ENCODE results near the gene BARX1.

Gene BARX1

DNA sequence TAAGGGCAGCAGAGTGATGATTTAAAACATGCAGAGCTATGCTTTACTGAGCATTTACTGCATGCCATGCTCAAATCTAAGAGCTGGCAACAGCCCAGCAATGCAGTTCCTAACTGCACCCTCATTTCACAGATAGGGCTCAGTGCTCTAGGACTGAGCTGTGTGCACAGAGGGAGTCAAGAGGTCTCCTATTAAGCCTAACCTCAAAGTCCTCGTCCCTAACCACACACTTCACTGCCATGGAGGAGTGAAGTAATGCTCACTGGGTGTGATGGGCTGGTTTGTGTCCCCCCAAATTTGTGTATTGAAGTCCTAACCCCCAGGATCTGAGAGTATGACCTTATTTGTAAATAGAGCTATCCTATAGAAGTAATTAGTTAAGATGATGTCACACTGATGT is 25.9 kb downstream of the BARX1 start:
- FAIRE-seq (no peak), DNase-seq (ENCODE audit: extremely low spot score, insufficient read length, low read depth) (no peak)

DNA sequence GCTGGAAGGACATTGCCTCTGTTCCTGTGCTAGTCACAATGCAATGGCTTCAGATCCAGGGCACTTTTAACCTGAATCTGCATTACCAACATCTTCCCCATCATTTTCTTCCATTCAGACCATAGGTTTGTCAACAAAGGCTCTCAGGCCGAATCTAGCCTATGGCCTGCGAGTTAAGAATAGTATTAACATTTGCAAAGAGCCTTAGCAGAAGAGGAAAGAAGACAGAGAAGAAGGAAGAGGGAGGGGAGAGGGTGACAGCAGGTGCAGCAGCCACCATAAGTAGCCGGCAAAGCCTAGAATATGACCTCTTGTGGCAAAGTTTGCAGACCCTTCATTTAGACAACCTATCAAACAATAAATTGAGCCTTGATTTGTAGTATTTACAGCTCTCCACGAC is 32.6 kb downstream of the BARX1 start:
- no peak for DNase-seq (ENCODE audit: extremely low spot score, insufficient read length, low read depth)
- FAIRE-seq = no peak

DNA sequence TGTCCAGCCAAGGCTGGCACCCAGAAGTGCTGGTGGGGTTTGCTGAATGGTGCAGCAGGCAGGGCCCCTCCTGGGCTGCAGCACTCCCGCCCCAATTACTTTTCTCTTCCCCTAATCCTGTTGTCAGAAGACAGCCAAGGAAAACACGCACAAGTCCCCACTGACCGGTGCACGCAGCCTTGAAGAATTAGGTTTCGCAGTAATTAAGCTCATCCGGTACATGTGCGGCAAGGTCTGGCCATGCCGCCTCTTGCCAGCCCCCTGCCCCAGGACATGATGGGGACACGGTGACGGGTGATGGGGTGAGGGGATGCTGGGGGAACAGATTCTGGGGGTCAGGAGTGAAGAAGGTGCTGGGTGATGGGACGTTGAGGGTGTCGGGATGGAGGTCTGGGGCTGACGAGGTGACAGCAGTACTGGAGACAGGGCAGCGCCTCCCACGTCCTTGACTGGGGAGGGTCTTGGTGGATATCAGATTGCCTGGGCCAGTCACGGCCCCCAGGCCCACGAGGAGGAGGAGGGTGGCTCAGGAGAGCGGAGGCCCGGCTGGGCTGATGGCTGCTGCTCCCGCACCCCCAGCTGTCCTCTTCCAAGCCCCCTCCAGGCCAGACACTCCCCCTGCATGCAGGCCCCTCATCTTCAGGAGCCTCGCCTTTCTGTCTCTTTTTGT is 34.9 kb downstream of the BARX1 start:
- FAIRE-seq = no peak
- DNase-seq (ENCODE audit: extremely low spot score, insufficient read length, low read depth) = no peak

DNA sequence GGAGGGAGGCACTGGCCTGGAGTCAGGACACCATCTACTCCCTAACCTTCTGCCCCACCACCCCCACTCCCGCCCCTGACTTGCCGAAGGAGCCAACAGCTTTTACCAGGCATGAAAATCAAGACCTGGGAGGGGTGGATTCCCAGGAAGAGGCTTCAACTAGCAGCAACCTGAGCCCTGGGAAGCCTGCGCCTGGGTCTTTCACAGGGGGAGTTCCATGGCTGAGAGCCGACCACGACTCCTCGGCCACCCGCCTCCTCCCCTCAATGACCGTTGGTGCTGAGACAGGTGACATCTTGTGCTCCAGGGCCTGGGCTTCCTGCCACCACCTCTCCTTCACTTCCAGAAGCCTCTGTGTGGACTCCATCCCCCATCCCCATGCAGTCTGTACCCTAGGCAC is 37.1 kb downstream of the BARX1 start:
- no peak for DNase-seq (ENCODE audit: extremely low spot score, insufficient read length, low read depth)
- no peak for FAIRE-seq

DNA sequence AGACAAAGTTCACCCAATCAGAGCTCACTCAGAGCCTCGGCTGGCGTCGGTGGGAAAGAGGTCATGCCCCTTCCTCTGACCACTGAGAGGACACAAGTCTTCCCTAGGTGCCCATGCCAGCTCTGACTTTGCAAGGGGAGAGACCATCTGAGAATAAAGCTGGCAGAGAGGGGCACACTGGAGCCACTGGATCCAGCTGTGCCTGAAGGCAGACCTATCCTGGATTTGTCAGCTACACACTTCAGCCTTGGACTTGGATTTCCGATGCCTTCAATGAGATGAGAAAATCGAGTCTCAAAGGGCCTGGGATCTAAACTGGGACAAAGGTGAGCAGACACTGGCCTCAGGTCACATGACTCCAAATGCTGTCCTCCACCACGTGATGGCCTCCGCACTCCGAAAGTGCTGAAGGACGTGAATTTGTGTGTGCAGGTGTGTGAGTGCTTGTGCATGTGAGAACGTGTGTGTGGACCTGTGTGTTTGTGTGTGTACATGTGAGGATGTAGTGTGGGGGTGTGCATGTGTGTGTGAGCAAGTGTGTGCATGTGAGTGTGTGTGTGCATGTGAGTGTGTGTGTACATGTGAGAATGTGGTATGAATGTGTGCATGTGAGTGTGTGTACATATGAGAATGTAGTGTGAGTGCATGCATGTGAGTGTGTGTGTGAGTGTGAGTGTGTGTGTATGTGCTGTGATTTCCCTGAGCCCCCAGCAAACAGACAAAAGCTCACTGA is 37.9 kb downstream of the BARX1 start:
- no peak for FAIRE-seq
- no peak for DNase-seq (ENCODE audit: extremely low spot score, insufficient read length, low read depth)

DNA sequence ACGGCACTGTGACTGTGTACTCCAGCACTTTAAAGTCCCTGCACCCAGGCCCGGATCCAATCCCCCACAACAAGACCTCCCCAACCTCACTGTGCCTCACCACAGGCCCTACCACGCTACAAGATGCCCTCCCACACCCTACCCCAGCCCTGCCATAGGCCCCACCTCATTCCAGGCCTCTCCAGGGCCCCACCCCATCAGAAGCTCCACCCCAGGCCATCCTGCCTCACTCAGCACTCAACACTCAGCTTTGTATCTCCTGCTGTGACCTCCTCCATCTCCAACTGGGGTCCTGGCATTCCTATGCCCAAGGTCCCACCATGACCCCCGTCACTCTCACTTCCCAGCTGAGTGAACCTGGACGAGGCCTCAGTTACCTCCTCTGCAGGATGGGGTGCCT is 38.8 kb downstream of the BARX1 start:
- FAIRE-seq (no peak), DNase-seq (ENCODE audit: extremely low spot score, insufficient read length, low read depth) (no peak)

DNA sequence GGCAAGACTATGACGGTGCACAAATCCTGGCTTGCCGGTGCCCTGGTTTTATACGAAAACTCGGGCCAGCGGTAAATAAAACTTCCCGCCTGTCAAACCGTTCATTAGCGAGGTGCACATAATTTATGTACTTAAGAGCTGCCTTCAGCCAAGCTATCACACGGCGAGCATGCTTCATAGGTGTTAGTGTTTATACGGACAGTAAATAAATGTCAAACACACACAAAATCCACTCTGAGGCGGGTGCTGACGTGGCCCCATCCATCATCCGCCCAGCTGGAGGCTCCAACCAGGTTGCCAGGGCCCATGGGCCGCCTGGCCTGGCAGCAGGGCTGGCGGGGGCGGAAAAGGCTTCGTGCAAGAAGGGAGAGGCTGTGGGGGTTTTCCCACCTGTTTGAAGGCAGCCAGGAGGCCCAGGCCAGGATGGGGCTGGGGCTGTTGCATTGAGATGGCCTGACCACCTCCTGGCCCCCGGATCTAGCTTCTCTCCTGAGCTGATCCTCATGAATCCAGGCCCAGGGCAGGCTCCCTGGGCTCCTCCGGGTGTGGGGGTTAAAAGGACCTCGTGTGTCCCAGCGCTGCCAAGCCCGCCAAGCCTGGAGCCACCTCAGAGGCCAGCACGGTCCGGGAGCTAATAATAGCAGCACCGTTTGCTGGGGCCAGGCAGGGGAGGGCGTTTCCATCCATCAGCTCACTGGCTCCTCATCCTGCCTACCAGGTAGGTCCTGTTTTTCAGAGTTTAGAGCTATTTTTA is 43.2 kb downstream of the BARX1 start:
- DNase-seq (ENCODE audit: extremely low spot score, insufficient read length, low read depth) (no peak), FAIRE-seq (no peak)

DNA sequence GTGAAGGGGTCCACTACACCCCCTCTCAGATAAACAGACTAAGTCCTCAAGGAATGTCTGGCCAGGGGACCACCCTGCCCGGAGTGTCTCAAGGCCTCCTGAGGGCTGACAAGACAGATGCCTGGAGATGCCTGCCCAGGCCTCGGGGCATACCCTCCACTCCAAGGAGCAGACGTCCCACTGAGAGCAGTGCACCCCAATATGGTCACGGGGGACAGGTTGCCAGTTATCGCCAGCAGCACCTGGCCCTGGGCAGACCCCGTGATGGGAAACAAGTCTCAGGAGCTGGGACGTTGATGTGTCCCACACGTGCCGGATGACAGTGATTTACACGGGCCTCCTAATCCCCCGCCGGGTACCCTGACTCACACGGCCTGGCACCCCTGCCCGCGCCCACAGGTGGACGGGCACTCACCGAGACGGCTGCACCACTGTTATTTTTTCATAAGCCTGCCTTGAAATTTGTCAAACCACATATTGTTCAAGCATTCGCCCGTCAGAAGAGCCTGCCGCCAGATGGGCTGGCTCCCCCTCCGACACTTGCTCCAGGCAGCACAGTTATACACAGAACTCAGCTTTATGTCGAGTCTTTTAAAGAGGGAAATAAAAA is 43.9 kb downstream of the BARX1 start:
- DNase-seq (ENCODE audit: extremely low spot score, insufficient read length, low read depth) (no peak), FAIRE-seq (no peak)

DNA sequence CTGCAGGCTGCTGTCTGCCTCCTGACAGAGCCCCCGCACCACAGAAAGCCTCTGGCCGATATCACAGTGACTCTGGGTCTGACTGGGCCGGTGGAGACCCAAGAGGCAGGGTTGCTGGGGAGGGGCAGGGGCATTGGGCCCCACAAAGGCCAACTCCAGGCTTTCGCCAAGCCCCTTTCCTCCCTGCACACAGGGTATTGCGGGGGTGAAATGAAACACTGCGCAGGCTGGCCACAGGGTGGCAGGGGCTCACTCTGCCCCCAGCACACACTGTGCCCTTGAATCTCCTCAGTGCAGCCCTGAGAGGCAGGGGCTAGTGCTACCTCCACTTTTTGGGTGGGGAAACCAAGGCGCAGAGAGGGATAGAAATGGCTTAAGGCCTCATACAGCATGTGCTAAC is 44.6 kb downstream of the BARX1 start:
- DNase-seq (ENCODE audit: extremely low spot score, insufficient read length, low read depth) = no peak
- no peak for FAIRE-seq

DNA sequence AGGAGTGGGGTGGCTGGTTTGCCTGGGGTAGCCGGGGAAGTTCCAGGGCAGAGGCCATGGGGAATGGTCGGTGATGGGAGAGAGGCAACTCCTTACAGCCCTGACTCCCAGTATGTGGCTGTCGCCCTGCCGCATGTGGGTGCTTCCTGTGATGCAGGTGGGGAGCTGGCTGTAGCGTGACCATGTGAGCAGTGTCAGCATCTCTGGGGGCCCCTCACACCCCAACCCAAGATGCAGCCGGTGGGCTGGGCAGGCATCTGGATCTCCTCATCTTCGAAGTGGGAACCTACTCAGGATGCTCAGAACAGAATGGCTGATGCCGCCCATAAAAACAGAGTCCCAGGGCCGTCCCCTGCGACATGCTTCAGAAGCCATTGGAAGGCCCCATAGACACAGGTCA is 45.0 kb downstream of the BARX1 start:
- no peak for DNase-seq (ENCODE audit: extremely low spot score, insufficient read length, low read depth)
- FAIRE-seq = no peak

DNA sequence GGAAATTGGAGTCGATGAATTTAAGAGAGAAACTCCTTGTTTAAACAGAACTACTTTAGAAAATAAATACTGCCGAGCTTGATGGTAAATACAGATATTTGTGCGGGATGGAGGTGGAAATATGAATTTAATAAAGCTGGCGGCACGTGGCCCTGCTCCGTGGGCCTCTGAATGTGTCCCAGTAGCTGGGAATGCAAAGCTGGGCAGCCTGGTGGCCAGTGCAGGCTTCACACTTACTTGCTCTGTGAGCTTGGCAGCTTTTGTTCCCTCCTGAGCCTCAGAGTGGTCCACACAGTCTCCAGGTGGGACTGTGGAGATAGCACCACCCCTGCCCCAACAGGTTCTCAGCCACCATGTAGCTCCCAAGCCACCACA is 45.9 kb downstream of the BARX1 start:
- FAIRE-seq (no peak), DNase-seq (ENCODE audit: extremely low spot score, insufficient read length, low read depth) (no peak)

DNA sequence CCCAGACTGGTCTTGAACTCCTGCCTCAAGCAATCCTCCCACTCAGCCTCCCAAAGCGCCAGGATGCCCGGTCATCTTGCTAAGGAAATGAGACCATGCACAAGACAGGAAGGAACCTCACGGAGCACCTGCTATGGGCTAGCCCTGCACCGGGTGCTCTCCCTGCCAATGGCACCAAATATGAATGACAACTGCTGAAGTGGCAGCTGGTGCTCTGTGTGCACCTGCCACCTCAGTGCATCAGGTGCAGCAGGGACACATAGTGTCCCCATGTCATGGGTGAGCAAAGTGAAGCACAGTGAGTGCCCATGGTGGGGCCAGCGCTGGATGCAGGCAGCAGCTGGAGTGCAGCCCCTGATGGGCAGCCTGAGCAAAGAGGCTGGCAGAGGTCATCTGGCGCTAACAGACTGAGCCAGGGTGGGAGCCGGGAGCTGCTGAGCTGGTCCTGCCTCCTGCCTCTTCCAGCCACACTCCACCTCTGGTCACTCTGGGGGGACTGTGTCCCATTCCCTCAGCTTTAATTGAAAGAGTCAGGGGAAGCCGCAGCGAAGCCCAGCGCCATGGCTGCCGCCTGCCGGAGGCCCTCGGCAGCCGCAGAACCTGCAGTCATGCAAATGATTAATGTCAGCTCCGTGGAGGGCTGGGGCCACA is 46.4 kb downstream of the BARX1 start:
- FAIRE-seq = no peak
- DNase-seq (ENCODE audit: extremely low spot score, insufficient read length, low read depth) = no peak

DNA sequence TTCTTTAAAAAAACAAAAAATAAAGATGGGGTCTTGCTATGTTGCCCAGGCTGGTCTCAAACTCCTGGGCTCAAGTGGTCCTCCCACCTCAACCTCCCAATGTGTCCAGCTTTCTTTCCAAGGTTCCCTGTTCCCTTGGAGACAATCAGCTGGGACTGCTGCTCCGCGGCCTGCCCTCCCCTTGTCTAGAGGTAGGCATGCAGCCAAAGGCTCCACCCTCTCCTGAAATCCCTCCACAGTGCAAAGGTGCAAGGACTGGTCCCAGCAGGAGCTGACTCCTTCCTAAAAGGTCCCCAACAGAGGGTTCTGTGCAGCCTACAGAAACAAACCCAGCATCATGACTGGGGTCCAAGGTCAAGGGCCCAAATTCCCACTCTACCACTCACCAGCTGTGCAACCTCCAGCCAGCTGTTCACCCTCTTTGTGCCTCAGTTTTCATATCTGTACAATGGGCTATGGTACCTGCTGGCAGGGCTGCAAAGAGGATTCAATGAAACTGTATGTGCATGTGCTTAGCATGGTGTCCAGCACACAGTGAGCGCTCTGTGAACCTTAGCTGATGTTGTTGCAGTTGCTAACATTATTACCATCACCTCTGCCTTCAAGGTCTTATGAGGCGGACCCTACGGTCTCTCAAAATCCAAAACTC is 47.5 kb downstream of the BARX1 start:
- no peak for FAIRE-seq
- DNase-seq (ENCODE audit: extremely low spot score, insufficient read length, low read depth) = no peak

DNA sequence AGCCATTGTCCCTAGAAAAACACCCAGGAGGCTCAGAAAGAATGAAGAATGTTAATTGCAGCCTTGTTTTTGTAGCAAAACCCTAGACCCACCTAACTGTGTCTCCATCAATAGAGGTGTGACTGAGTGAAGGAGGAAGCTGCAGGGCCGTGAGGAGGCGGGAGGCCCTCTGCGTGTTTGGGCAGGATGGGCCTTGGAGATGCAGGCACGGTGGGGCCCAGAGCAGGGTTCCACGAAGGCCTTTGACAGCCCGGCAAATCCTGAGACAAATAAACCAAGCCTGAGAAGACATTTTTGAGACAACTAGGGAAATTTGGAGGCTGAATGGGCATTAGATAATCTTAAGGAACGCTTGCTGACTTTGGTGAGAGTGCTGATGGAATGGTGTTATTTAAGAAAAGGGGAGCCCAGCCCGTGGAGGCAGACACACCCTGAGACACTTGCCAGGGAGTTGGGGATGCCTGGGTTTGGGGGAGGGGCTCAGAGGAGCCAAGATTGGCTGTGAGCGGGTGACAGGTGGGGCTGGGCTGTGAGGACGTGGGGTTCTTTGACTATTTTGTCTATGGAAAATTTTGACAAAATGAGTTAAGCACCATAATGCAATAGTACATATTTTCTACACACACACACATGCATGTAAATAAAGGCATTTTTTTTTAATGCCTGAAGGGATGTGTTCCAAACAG is 48.8 kb downstream of the BARX1 start:
- FAIRE-seq (no peak), DNase-seq (ENCODE audit: extremely low spot score, insufficient read length, low read depth) (no peak)

DNA sequence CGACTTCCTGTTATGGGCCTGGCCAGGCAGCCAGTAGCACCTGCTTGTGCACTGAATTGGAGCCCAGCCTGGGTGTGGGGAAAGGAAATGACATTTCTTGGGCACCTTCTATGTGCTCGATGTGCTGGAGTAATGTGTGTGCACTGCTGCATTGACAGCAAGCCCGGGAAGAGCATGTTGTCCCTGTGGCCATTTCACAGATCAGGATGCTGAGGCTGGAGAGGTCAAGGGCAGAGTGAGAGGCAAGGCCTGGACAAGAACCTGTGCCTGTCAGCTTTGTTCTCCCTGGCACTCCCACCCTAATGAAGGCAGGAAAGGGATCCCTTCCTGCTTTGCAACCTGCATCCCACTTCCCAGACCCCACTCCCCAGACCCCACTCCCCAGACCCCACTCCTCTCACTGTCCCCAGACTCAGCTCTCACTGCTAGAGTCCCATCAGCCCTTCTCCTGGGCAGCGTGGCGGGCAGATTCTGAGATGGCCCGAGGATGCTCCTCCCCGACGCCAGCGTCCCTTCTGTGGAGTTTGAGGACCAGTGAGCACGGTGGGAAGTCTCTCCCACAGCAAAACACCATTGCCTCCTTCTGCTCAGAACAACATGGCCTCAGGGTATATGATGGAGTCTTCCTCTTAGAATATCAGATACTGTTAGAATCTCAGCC is 49.6 kb downstream of the BARX1 start:
- FAIRE-seq (no peak), DNase-seq (ENCODE audit: extremely low spot score, insufficient read length, low read depth) (no peak)

DNA sequence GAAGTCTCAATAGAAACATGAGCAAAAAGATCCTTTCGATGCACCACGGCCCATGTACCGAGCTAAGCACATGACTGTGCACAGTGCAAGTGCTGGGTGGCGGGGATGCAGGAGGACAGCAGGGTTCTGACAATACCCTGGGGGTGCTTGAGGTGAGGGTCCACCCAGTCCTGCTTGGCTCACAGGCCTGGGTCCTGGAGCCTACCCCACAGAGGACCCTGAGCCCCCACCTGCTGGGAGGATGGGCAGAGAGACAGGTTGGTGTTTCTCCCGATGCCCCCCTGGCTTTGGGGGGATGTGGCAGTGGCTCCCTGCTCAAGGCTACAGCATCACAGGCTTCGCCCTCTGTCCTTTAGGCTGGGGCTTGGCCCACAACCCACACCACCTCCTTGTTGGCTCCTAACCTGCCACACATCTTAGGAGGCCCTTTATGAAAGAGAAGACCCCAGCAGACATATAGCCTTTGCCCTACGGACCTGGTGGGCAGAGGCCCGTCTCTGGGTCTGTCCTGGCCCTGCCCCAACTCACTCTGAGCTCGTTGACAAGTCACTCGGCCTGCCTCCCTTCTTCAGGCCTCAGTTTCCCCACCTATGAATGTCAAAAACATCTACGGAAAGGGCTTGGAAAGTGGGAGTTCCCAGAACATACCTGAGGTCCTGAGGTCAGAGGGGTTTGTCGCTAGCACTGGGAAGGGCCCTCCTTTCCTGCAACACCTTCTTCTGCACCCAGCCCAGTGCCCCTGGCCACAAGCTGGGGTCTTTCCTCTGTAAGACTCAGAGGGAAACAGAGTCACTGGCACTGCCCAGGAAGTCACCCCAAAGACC is 50.3 kb downstream of the BARX1 start:
- no peak for FAIRE-seq
- DNase-seq (ENCODE audit: extremely low spot score, insufficient read length, low read depth) = no peak

DNA sequence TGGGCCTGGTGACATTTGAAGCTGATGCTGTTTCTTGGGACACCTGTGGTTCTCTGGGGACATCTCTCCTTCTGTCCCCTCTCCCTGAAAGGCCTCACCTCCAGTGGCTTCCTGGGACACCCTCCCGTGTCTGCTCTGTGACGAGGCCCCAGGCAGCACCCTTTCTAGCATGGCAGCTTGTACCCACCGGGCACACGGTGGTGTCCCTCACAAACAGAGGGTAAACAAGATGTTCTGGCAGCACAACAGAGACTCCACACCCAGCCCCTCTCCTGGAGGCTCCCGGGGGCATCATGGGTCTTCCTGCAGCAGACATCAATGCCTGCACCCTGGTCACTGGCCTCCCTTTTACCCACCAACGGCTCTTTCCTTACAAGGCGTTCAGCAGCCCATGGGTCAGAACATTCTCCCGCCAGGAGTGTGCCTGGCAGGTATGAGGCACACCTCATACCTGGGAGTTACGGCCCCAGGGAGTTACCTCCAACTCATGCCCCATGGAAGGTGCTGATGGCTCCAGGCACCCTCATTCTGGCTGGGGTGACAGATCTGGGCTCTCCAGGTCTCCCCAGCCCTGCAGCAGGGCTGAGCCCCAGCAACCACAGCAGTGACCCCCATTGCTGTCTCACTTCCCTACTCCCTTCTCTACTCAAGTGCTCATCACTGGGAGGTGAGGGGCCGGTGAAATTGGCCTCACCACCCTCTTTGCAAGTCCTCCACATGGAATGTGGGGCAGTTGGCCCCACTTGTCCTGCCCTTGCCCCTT is 51.1 kb downstream of the BARX1 start:
- DNase-seq (ENCODE audit: extremely low spot score, insufficient read length, low read depth) (no peak), FAIRE-seq (no peak)
